Measurements from ENCODE around the gene DCXR. TPM values are rescaled to one million over a fixed set of nuclear protein-coding genes. Genes with fewer than 3 reads are reported as not detected.

DCXR gene
- total and polyA plus RNA-seq, 2 of the 13 experiments (the other 11 are each of a cell fraction or from before 2014, with no cell fraction given), result 287 to 311 TPM

DNA sequence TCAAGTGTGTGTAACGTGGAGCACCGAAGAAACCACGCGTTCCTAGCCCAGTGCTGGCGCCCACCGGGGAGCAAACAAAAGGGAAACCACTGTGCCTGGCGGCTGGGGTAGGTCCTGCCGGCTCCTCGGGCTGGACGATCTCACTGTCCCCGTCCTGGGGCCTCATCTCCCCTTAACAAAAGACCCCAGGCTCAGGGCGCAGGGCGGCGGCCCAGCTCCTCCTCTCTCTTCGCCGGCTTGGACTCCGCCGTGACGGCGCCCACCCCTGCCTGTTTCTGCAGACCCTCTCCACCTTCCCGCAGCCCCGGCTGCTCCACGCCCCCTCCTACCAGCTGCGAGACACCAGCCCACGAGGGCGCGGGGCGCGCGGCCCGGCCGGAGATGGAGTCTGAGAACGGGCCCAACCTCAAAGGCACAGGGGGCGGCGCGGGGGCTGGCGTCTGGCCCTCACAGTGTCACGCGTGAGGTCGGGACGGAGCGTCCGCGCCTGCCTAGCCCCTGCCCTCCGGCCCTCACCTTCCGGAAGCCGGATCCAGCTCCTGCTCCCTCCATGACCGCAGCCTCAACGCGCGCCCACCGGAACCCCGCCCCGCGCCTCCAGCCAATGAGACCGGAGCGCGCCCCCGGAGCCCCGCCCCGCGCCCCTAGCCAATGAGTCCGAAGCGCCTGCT is 15.1 kb downstream of the DCXR start, which contains the start of gene CENPX (continued):
- TF ChIP-seq SOX6 (IDR thresholded peaks at IDR 0.05) (no peak), SOX6 (CRISPR knock-in tag; IDR thresholded peaks at IDR 0.05) (no peak; the same call in 1 of the 2 replicates), ZKSCAN5 (CRISPR knock-in tag; IDR thresholded peaks at IDR 0.05) (no peak), MAFF (IDR thresholded peaks at IDR 0.05; ENCODE audit: low read depth, low read length) (no peak), ZNF282 (IDR thresholded peaks at IDR 0.05; ENCODE audit: partially characterized antibody) (no peak), CBFB (CRISPR knock-in tag; IDR thresholded peaks at IDR 0.05) (peak; percentile 78; the same call in 1 of the 2 replicates), FOXM1 (CRISPR knock-in tag; IDR thresholded peaks at IDR 0.05) (no peak), NAIF1 (CRISPR knock-in tag; IDR thresholded peaks at IDR 0.05; ENCODE audit: borderline replicate concordance) (0 out of 2 replicates have a peak, but pooled peaks have one; percentile 3), KLF16 (CRISPR knock-in tag; IDR thresholded peaks at IDR 0.05) (peak in 1 of 2 experiments; percentile 81; a peak in 1 of 4 replicates), TCF7 (IDR thresholded peaks at IDR 0.05; ENCODE audit: low read depth) (no peak), ZNF713 (CRISPR knock-in tag; IDR thresholded peaks at IDR 0.05) (0 out of 2 replicates have a peak, but pooled peaks have one; percentile 30), DNMT3B (CRISPR knock-in tag; conservative IDR thresholded peaks at IDR 0.05) (0 out of 2 replicates have a peak, but pooled peaks have one; percentile 14), GPN1 (CRISPR knock-in tag; IDR thresholded peaks at IDR 0.05; ENCODE audit: borderline replicate concordance) (no peak), ZNF446 (CRISPR knock-in tag; IDR thresholded peaks at IDR 0.05) (no peak), FOXC1 (CRISPR knock-in tag; IDR thresholded peaks at IDR 0.05; ENCODE audit: borderline replicate concordance) (peak; percentile 61; the same call in 1 of the 2 replicates), RORA (CRISPR knock-in tag; IDR thresholded peaks at IDR 0.05) (no peak), ZNF280D (CRISPR knock-in tag; IDR thresholded peaks at IDR 0.05) (0 out of 2 replicates have a peak, but pooled peaks have one; percentile 38), ZSCAN29 (CRISPR knock-in tag; conservative IDR thresholded peaks at IDR 0.05) (no peak; the same call in 1 of the 2 replicates), ZNF24 (IDR thresholded peaks at IDR 0.05) (no peak), ZNF501 (CRISPR knock-in tag; IDR thresholded peaks at IDR 0.05) (no peak; the same call in 1 of the 2 replicates), ZNF792 (CRISPR knock-in tag; IDR thresholded peaks at IDR 0.05) (no peak), ZNF317 (CRISPR knock-in tag; IDR thresholded peaks at IDR 0.05) (peak; percentile 61; the same call in 1 of the 2 replicates), ZNF101 (CRISPR knock-in tag; IDR thresholded peaks at IDR 0.05; ENCODE audit: borderline replicate concordance, low read depth) (peak; percentile 68; the same call in 1 of the 2 replicates)
- TF ChIP-seq, protein P1, sequence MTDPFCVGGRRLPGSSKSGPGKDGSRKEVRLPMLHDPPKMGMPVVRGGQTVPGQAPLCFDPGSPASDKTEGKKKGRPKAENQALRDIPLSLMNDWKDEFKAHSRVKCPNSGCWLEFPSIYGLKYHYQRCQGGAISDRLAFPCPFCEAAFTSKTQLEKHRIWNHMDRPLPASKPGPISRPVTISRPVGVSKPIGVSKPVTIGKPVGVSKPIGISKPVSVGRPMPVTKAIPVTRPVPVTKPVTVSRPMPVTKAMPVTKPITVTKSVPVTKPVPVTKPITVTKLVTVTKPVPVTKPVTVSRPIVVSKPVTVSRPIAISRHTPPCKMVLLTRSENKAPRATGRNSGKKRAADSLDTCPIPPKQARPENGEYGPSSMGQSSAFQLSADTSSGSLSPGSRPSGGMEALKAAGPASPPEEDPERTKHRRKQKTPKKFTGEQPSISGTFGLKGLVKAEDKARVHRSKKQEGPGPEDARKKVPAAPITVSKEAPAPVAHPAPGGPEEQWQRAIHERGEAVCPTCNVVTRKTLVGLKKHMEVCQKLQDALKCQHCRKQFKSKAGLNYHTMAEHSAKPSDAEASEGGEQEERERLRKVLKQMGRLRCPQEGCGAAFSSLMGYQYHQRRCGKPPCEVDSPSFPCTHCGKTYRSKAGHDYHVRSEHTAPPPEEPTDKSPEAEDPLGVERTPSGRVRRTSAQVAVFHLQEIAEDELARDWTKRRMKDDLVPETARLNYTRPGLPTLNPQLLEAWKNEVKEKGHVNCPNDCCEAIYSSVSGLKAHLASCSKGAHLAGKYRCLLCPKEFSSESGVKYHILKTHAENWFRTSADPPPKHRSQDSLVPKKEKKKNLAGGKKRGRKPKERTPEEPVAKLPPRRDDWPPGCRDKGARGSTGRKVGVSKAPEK (CRISPR knock-in tag; IDR thresholded peaks at IDR 0.05; ENCODE audit: borderline replicate concordance), result peak; percentile 66; the same call in 1 of the 2 replicates
- TF ChIP-seq, protein P2, sequence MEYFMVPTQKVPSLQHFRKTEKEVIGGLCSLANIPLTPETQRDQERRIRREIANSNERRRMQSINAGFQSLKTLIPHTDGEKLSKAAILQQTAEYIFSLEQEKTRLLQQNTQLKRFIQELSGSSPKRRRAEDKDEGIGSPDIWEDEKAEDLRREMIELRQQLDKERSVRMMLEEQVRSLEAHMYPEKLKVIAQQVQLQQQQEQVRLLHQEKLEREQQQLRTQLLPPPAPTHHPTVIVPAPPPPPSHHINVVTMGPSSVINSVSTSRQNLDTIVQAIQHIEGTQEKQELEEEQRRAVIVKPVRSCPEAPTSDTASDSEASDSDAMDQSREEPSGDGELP (IDR thresholded peaks at IDR 0.05; ENCODE audit: borderline replicate concordance, low read depth), result peak; percentile 58; the same call in 1 of the 2 replicates
